Right ventricle myocardium superior (tissue), 1 donor: Measurements from ENCODE around the gene SNUPN. TPM values are rescaled to one million over a fixed set of nuclear protein-coding genes. Genes with fewer than 3 reads are reported as not detected.

ENCODE experiments used
- ATAC-seq: fragments of 200-7000 bp; cut with Tn5 transposase; one replicate; pipeline ENCODE4 v1.9.1; 2020; ENCODE audit warnings: mild to moderate bottlenecking; ENCODE audit not compliant: poor library complexity
- DNase-seq: peaks from one replicate; pipeline ENCODE4 v3.0.0-alpha.2; 2020
- intact Hi-C: fragments of 100-400 bp; cut with DNase I; formaldehyde crosslinking; loops from one replicate; pipeline ENCODE4 v1.11.2; 2022
- total RNA-seq: library from RNA; stranded (reverse); fragmentation: NEBNext Ultra II Directional; extraction: Animal tissue kit (Norgen Biotek cat#: 25700); gene quantifications from one replicate; pipeline ENCODE4 v1.2.1, GENCODE V29; 2021
- donor health status: DM: no; HTN: yes; CAD: no; lungs with severe emphysema.

Gene SNUPN
- total RNA-seq, 1 donor from 2014 or later: 16.9 TPM

GRCh38 chr15:75656331-75656730 is 30.8 kb upstream of the SNUPN start:
- intact Hi-C loops: no loop called here
- DNase-seq: no peak
- no peak for ATAC-seq

GRCh38 chr15:75655931-75656330 is 30.4 kb upstream of the SNUPN start:
- DNase-seq (no peak), ATAC-seq (no peak)
- intact Hi-C loops: no loop called here

- ATAC-seq (no peak), DNase-seq (no peak)
- intact Hi-C loops: no loop called here
Measured at GRCh38 chr15:75654201-75654907, 28.8 kb upstream of the SNUPN start.

GRCh38 chr15:75653347-75653913 is 27.9 kb upstream of the SNUPN start:
- intact Hi-C loops: no loop called here
- no peak for ATAC-seq
- peak; percentile 51 for DNase-seq

- ATAC-seq: no peak
- intact Hi-C loops: no loop called here
- DNase-seq: no peak
Measured at GRCh38 chr15:75651810-75652543, 26.5 kb upstream of the SNUPN start.

- ATAC-seq (no peak), DNase-seq (peak; percentile 80)
- intact Hi-C loops: no loop called here
Measured at GRCh38 chr15:75650908-75651809, 25.6 kb upstream of the SNUPN start.

GRCh38 chr15:75649848-75650247 is 24.3 kb upstream of the SNUPN start:
- DNase-seq (no peak), ATAC-seq (no peak)
- intact Hi-C loops: no loop called here

GRCh38 chr15:75649045-75649761 is 23.7 kb upstream of the SNUPN start:
- intact Hi-C loops: no loop called here
- no peak for ATAC-seq

GRCh38 chr15:75648156-75649000 is 22.9 kb upstream of the SNUPN start:
- ATAC-seq: peak; percentile 45
- intact Hi-C loops: no loop called here
- DNase-seq: peak; percentile 70

More at GRCh38 chr15:75649045-75649761, 23.7 kb upstream of the SNUPN start:
- DNase-seq: no peak

GRCh38 chr15:75647370-75648155 is 22.0 kb upstream of the SNUPN start, which contains the start of gene SNX33:
Gene SNX33, plus strand, starts transcription at chr15:75647912. Its CDS starts 1,191 bp downstream, at chr15:75649103.
- DNase-seq (peak; percentile 89), ATAC-seq (peak; percentile 90)
- intact Hi-C loops: no loop called here

GRCh38 chr15:75646944-75647364 is 21.4 kb upstream of the SNUPN start:
- intact Hi-C loops: no loop called here
- peak; percentile 71 for DNase-seq
- ATAC-seq: peak; percentile 33

GRCh38 chr15:75646112-75646943 is 20.8 kb upstream of the SNUPN start:
- intact Hi-C loops: no loop called here
- DNase-seq (no peak), ATAC-seq (no peak)

- DNase-seq (no peak), ATAC-seq (no peak)
- intact Hi-C loops: no loop called here
Measured at GRCh38 chr15:75644376-75644775, 18.9 kb upstream of the SNUPN start.

GRCh38 chr15:75641603-75642002 is 16.1 kb upstream of the SNUPN start:
- ATAC-seq (no peak), DNase-seq (no peak)
- intact Hi-C loops: no loop called here

- intact Hi-C loops: no loop called here
- DNase-seq: no peak
- ATAC-seq: no peak
Measured at GRCh38 chr15:75641179-75641503, 15.6 kb upstream of the SNUPN start.
